ENCODE data around the gene MST1. TPM values are rescaled to one million over a fixed set of nuclear protein-coding genes. Genes with fewer than 3 reads are reported as not detected.

The MST1 gene
- total and polyA plus RNA-seq, 2 experiments from 2014 or later, result 31.3 to 48.7 TPM

DNA sequence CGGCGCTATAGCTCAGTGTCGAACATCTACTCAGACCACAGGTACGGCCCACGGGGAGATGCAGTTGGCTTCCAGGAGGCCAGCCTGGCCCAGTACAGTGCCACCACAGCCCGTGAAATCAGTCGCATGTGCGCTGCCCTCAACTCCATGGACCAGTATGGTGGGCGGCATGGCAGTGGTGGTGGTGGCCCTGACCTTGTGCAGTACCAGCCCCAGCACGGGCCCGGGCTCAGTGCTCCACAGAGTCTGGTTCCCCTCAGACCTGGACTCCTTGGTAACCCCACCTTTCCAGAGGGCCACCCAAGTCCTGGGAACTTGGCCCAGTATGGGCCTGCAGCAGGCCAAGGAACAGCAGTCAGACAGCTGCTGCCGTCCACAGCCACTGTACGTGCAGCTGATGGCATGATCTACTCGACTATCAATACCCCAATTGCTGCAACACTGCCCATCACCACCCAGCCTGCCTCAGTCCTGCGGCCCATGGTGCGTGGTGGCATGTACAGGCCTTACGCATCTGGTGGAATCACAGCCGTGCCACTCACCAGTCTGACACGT lies 33.5 kb downstream of the MST1 start:
- TF ChIP-seq, protein P1, sequence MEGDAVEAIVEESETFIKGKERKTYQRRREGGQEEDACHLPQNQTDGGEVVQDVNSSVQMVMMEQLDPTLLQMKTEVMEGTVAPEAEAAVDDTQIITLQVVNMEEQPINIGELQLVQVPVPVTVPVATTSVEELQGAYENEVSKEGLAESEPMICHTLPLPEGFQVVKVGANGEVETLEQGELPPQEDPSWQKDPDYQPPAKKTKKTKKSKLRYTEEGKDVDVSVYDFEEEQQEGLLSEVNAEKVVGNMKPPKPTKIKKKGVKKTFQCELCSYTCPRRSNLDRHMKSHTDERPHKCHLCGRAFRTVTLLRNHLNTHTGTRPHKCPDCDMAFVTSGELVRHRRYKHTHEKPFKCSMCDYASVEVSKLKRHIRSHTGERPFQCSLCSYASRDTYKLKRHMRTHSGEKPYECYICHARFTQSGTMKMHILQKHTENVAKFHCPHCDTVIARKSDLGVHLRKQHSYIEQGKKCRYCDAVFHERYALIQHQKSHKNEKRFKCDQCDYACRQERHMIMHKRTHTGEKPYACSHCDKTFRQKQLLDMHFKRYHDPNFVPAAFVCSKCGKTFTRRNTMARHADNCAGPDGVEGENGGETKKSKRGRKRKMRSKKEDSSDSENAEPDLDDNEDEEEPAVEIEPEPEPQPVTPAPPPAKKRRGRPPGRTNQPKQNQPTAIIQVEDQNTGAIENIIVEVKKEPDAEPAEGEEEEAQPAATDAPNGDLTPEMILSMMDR (IDR thresholded peaks at IDR 0.05; ENCODE audit: low read depth, low read length), result no peak
- DNase-seq (ENCODE audit: low read depth in 1 of 2, low spot score in 1 of 2), result no peak
- no peak overlapping the region for H3K4me3 ChIP-seq
- H3K27me3 ChIP-seq, result no peaks in the 10 kb centered on the region
- peaks cover 1% of the 10 kb centered on the region for H3K4me1 ChIP-seq (ENCODE audit: low read depth)
- H3K27ac ChIP-seq, result no peak overlapping the region
- no peaks in the 10 kb centered on the region for H3K36me3 ChIP-seq
- H3K9me3 ChIP-seq (ENCODE audit: low read depth), result no peaks in the 10 kb centered on the region

- H3K4me3 ChIP-seq, result no peak overlapping the region
- H3K27ac ChIP-seq, result no peak overlapping the region
- H3K4me1 ChIP-seq (ENCODE audit: low read depth), result peaks cover 9% of the 10 kb centered on the region
- H3K9me3 ChIP-seq (ENCODE audit: low read depth), result no peaks in the 10 kb centered on the region
- TF ChIP-seq, protein P1 (IDR thresholded peaks at IDR 0.05; ENCODE audit: low read depth, low read length), result no peak
- no peaks in the 10 kb centered on the region for H3K27me3 ChIP-seq
- DNase-seq (ENCODE audit: low read depth in 1 of 2, low spot score in 1 of 2), result no peak
- no peaks in the 10 kb centered on the region for H3K36me3 ChIP-seq
These were observed 34.2 kb downstream of the MST1 start for GRCh38 chr3:49654955-49655556.

DNA sequence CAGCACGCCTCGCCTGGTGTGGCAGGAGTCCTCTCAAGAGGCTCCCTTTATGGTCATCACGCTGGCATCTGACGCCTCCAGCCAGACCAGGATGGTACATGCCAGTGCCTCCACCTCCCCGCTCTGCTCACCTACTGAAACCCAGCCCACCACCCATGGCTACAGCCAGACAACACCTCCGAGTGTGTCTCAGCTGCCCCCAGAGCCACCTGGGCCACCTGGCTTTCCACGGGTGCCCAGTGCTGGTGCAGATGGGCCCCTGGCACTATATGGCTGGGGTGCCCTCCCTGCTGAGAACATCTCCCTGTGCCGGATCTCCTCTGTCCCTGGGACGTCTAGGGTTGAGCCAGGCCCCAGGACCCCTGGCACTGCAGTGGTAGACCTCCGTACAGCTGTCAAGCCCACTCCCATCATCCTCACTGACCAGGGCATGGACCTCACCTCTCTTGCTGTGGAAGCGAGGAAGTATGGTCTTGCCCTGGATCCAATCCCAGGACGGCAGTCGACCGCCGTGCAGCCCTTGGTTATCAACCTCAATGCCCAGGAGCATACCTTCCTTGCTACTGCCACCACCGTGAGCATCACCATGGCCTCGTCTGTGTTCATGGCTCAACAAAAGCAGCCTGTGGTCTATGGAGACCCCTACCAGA lies 35.0 kb downstream of the MST1 start:
- no peak for DNase-seq (ENCODE audit: low read depth in 1 of 2, low spot score in 1 of 2)
- peaks cover 15% of the 10 kb centered on the region for H3K4me1 ChIP-seq (ENCODE audit: low read depth)
- H3K9me3 ChIP-seq (ENCODE audit: low read depth), result no peaks in the 10 kb centered on the region
- H3K36me3 ChIP-seq, result no peaks in the 10 kb centered on the region
- H3K27me3 ChIP-seq, result no peaks in the 10 kb centered on the region
- TF ChIP-seq, protein P1 (IDR thresholded peaks at IDR 0.05; ENCODE audit: low read depth, low read length), result no peak
- no peak overlapping the region for H3K4me3 ChIP-seq
- no peak overlapping the region for H3K27ac ChIP-seq

GRCh38 chr3:49653621-49654020 lies 35.7 kb downstream of the MST1 start:
- Histone ChIP-seq H3K36me3 (no peaks in the 10 kb centered on the region), H3K4me1 (ENCODE audit: low read depth) (peaks cover 17% of the 10 kb centered on the region)

DNA sequence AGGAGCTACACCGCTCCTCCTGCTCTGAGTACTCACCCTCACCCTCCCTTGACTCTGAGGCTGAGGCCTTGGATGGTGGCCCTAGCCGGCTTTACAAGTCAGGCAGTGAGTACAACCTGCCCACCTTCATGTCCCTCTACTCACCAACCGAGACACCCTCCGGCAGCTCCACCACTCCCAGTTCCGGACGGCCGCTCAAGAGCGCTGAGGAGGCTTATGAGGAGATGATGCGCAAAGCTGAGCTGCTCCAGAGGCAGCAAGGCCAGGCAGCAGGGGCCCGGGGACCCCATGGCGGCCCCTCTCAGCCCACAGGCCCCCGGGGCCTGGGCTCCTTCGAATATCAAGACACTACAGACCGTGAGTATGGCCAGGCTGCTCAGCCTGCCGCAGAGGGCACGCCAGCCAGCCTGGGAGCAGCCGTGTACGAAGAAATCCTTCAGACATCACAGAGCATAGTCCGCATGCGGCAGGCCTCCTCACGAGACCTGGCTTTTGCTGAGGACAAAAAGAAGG lies 36.3 kb downstream of the MST1 start:
- TF ChIP-seq, protein P1 (IDR thresholded peaks at IDR 0.05; ENCODE audit: low read depth, low read length), result no peak
- peaks cover 24% of the 10 kb centered on the region for H3K4me1 ChIP-seq (ENCODE audit: low read depth)
- no peaks in the 10 kb centered on the region for H3K9me3 ChIP-seq (ENCODE audit: low read depth)
- no peak overlapping the region for H3K27ac ChIP-seq
- no peak for DNase-seq (ENCODE audit: low read depth in 1 of 2, low spot score in 1 of 2)
- no peak overlapping the region for H3K4me3 ChIP-seq
- H3K27me3 ChIP-seq, result no peaks in the 10 kb centered on the region
- no peaks in the 10 kb centered on the region for H3K36me3 ChIP-seq

More at GRCh38 chr3:49653621-49654020, 35.7 kb downstream of the MST1 start:
- Histone ChIP-seq H3K4me3 (no peak overlapping the region), H3K27me3 (no peaks in the 10 kb centered on the region), H3K27ac (no peak overlapping the region), H3K9me3 (ENCODE audit: low read depth) (no peaks in the 10 kb centered on the region)
- no peak for DNase-seq (ENCODE audit: low read depth in 1 of 2, low spot score in 1 of 2)
- TF ChIP-seq, protein P1 (IDR thresholded peaks at IDR 0.05; ENCODE audit: low read depth, low read length), result no peak
